Coronary artery (tissue), 2 donors: ENCODE results near the gene NXN.
"Not testable (repeated sequence)": the region's sequence is repeated elsewhere in the genome, so short reads cannot be mapped to it uniquely, and the experiment has no call there.

ENCODE experiments used
- DNase-seq: peaks from one replicate; pipeline ENCODE4 v3.0.0-alpha.2; 2017; ENCODE audit warnings: low spot score
- H3K27ac ChIP-seq, 2 donors: fragments of 200-600 bp; sonication (generic); one replicate each; pipeline ENCODE4 v1.5.1; 2016 to 2019
- H3K4me3 ChIP-seq: fragments of 200-600 bp; sonication (generic); 2 replicates; pipeline ENCODE4 v1.5.1; 2016; ENCODE audit warnings: mild to moderate bottlenecking, moderate library complexity
- CTCF ChIP-seq: fragments of 200-600 bp; sonication (generic); IDR thresholded peaks from one replicate; pipeline ENCODE4 v1.5.1; 2019; ENCODE audit warnings: antibody characterized with exemption

Gene NXN

GRCh38 chr17:876272-876671 is 103.3 kb downstream of the NXN start:
- no peak for TF ChIP-seq CTCF
- no peak overlapping the region for H3K4me3 ChIP-seq
- no peak overlapping the region for H3K27ac ChIP-seq
- DNase-seq, result no peak

DNA sequence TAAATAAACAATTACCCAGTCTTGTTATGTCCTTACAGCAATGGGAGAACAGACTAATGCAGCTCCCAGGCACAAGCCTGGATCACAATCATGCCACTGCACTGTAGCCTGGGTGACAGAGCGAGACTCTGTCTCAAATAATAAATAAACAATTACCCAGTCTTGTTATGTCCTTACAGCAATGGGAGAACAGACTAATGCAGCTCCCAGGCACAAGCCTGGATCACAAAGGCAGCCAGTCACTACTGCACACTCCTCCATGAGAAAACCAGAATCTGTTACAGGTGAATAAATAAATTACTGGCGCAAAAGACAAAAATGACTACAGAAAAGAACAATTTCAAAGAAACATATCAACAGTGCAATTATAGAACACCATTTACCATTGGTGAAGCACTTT is 105.0 kb downstream of the NXN start:
- H3K4me3 ChIP-seq, H3K27ac ChIP-seq: not testable (repeated sequence)

GRCh38 chr17:872855-873254 is 106.7 kb downstream of the NXN start:
- Histone ChIP-seq H3K27ac (no peak overlapping the region), H3K4me3 (no peak overlapping the region)
- no peak for TF ChIP-seq CTCF
- DNase-seq, result no peak

More for the DNA sequence above, 105.0 kb downstream of the NXN start:
- DNase-seq, result not testable (repeated sequence)

- H3K27ac ChIP-seq, result peak overlapping the region in 1 of 2 donors; percentile 65
- TF ChIP-seq CTCF, result no peak
- DNase-seq, result no peak
- no peak overlapping the region for H3K4me3 ChIP-seq
These were observed 107.6 kb downstream of the NXN start for GRCh38 chr17:871751-872519.

DNA sequence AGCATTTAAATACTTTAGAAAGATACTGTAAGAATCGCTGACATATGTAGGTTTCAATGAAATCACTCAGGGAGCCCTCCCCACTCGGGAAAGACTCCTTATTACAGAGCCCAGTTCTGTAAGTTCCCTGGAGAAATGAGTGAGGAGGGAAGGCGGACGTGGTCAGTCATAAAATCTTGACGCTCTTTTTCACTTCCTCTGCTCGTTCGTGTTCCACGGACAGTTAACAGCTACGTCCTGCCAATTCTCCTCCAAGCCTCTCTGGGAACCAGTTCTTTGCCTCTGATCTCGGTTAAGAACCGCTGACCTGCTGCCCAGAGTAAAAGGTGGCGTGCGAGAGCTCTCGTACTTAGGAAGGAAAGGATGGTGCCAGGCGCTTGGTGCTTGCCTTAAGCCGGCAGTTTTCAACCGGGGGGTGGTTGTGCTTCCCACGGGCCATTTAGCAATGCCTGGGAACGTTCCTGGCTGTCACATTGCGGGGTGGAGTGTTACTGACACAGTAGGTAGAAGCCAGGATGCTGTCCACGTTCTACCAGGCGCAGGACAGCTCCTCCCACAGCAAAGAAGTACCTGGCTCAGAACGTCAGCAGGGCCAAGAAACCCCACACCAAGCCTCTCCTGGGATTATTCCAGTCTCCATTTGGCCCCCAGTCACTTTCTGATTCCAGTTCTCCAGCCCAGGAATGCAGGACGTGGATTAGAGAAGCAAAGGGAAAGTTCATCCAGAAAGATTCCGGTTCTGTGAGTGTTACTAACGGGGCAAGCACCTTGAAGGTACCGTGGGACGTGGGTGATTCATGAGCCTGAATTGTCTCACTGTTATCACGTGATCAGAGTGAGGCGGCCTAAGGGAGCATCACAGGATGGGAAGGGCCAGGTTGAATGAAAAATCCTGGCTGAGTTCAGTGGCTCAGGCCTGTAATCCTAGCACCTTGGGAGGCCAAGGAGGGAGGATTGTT is 109.7 kb downstream of the NXN start:
- H3K27ac ChIP-seq, result peak overlapping the region; percentile 77 to 89
- peak overlapping the region; percentile 54 for H3K4me3 ChIP-seq
- peak; percentile 84 for DNase-seq
- TF ChIP-seq CTCF, result no peak

DNA sequence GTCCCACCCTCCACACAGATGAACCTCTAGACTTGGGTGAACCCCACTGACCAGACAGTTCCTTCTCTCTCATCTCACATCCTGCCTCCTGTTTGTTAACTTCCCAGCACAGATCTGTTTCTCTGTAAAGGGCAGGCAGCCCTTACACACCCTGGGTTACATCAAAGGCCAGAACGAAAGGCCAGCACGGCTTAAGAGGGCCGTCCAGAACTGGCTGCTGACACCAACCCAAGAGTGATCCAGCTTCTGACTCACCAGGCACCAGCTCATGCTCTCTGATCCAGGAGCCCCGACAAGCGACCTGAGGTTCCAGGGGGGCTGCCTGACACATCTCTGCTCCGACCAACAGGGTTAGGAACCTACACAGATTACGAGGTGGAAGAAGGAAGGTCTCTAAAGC is 110.5 kb downstream of the NXN start:
- no peak for TF ChIP-seq CTCF
- H3K27ac ChIP-seq, result peak overlapping the region; percentile 77 to 89
- H3K4me3 ChIP-seq, result peak overlapping the region; percentile 54
- DNase-seq, result peak; percentile 87

- no peak for TF ChIP-seq CTCF
- no peak overlapping the region for H3K27ac ChIP-seq
- no peak for DNase-seq
- no peak overlapping the region for H3K4me3 ChIP-seq
These were observed 111.6 kb downstream of the NXN start for GRCh38 chr17:867896-868489.

DNA sequence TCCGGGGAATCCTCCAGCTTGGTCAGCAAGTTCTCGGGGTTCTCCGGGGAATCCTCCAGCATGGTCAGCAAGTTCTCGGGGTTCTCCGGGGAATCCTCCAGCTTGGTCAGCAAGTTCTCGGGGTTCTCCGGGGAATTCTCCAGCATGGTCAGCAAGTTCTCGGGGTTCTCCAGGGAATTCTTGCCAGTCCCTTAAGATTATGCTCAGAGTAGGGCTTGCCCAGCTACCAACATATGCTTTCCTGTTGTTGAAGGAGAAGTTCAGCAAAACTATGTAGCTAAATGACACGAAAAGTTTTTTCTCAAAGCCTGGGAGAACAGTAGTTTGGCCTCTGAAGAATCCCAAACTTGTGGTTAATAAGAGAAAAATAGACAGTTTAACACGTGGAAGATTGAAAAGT is 112.3 kb downstream of the NXN start:
- not testable (repeated sequence) for H3K27ac ChIP-seq, DNase-seq, H3K4me3 ChIP-seq
